HL-60 (cell line): ENCODE results near the gene PIN1.
"Not testable (repeated sequence)": the region's sequence is repeated elsewhere in the genome, so short reads cannot be mapped to it uniquely, and the experiment has no call there.

Experiments used
- DNase-seq, 2 experiments: peaks; one replicate each; pipeline ENCODE4 v3.0.0-alpha.2; 2010 to 2020; ENCODE audit warnings: low read depth in 1 of 2, low spot score in 1 of 2
- H3K27ac ChIP-seq: fragments of 250-450 bp; sonication (Bioruptor Pico); replicated peaks from 2 replicates; pipeline ENCODE4 v1.5.1; 2020; ENCODE audit warnings: mild to moderate bottlenecking, moderate library complexity
- H3K27me3 ChIP-seq: fragments of 250-450 bp; sonication (Bioruptor Pico); 2 replicates; pipeline ENCODE4 v1.5.1; 2021; ENCODE audit warnings: mild to moderate bottlenecking, moderate library complexity; ENCODE audit not compliant: insufficient read depth, poor library complexity, severe bottlenecking
- H3K4me3 ChIP-seq: replicated peaks from 2 replicates; pipeline ENCODE4 v1.5.1; 2011; ENCODE audit warnings: mild to moderate bottlenecking, control low read depth, low read length; ENCODE audit not compliant: insufficient read depth
- GABPA ChIP-seq: IDR thresholded peaks from 2 replicates; pipeline ENCODE4 v1.6.1; 2012; ENCODE audit warnings: low read depth
- POLR2AphosphoS5 ChIP-seq: IDR thresholded peaks from 2 replicates; pipeline ENCODE4 v1.6.1; 2012; ENCODE audit warnings: low read depth
- SPI1 ChIP-seq: IDR thresholded peaks from 2 replicates; pipeline ENCODE4 v1.6.1; 2012; ENCODE audit warnings: low read depth, mild to moderate bottlenecking, borderline replicate concordance
- TF ChIP-seq, protein P1 (sequence below): IDR thresholded peaks from 2 replicates; pipeline ENCODE4 v1.6.1; 2012; ENCODE audit warnings: low read depth; ENCODE audit not compliant: insufficient replicate concordance
- TF ChIP-seq, protein P2 (sequence below): IDR thresholded peaks from one replicate; pipeline ENCODE4 v1.5.1; 2011; ENCODE audit warnings: low read length, control low read depth, inconsistent platforms; ENCODE audit not compliant: insufficient read depth

PIN1 gene

DNA sequence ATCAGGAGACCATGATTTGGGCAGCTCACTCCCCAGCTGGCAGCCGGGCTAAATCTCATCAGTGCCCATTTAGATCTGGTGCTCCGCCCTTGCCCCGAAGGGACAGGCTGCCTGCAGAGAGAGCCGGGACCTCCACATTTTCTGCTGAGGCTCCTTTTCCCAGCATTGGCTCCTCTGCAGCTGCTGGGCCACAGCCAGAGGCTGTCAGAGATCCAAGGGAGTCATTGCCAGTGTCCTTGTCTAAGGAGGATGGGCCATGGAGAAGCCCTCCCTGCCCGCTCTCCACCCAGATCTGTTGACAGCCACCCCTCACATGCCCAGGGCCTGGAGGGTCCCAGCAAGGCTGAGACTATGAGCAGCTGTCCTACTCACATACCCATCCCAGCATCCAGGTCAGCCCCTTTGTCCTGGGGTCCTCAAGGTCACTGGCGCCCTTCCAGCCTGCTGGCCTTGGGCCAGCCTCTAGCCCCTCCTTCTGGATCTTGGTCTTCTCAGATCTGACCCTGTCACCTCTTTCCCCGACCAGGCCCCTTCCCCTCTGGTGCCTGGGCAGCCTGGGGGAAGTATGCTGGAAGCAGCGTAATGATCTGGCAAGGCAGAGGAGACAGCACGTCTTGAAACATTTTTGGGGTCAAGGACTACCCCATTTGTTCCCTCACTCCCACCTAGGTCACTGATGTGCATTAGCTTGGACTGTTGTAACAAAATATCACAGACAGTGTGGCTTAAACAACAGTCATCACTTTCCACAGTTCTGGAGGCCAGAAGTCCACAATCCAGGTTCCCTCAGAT, 7.9 kb downstream of the PIN1 start:
- TF ChIP-seq SPI1 (no peak), GABPA (no peak), POLR2AphosphoS5 (no peak)
- TF ChIP-seq, protein P1, sequence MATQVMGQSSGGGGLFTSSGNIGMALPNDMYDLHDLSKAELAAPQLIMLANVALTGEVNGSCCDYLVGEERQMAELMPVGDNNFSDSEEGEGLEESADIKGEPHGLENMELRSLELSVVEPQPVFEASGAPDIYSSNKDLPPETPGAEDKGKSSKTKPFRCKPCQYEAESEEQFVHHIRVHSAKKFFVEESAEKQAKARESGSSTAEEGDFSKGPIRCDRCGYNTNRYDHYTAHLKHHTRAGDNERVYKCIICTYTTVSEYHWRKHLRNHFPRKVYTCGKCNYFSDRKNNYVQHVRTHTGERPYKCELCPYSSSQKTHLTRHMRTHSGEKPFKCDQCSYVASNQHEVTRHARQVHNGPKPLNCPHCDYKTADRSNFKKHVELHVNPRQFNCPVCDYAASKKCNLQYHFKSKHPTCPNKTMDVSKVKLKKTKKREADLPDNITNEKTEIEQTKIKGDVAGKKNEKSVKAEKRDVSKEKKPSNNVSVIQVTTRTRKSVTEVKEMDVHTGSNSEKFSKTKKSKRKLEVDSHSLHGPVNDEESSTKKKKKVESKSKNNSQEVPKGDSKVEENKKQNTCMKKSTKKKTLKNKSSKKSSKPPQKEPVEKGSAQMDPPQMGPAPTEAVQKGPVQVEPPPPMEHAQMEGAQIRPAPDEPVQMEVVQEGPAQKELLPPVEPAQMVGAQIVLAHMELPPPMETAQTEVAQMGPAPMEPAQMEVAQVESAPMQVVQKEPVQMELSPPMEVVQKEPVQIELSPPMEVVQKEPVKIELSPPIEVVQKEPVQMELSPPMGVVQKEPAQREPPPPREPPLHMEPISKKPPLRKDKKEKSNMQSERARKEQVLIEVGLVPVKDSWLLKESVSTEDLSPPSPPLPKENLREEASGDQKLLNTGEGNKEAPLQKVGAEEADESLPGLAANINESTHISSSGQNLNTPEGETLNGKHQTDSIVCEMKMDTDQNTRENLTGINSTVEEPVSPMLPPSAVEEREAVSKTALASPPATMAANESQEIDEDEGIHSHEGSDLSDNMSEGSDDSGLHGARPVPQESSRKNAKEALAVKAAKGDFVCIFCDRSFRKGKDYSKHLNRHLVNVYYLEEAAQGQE, result no peak
- TF ChIP-seq, protein P2, sequence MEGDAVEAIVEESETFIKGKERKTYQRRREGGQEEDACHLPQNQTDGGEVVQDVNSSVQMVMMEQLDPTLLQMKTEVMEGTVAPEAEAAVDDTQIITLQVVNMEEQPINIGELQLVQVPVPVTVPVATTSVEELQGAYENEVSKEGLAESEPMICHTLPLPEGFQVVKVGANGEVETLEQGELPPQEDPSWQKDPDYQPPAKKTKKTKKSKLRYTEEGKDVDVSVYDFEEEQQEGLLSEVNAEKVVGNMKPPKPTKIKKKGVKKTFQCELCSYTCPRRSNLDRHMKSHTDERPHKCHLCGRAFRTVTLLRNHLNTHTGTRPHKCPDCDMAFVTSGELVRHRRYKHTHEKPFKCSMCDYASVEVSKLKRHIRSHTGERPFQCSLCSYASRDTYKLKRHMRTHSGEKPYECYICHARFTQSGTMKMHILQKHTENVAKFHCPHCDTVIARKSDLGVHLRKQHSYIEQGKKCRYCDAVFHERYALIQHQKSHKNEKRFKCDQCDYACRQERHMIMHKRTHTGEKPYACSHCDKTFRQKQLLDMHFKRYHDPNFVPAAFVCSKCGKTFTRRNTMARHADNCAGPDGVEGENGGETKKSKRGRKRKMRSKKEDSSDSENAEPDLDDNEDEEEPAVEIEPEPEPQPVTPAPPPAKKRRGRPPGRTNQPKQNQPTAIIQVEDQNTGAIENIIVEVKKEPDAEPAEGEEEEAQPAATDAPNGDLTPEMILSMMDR, result no peak
- no peak for DNase-seq
- Histone ChIP-seq H3K4me3 (no peak overlapping the region), H3K27ac (no peak overlapping the region), H3K27me3 (no peaks in the 10 kb centered on the region)

DNA sequence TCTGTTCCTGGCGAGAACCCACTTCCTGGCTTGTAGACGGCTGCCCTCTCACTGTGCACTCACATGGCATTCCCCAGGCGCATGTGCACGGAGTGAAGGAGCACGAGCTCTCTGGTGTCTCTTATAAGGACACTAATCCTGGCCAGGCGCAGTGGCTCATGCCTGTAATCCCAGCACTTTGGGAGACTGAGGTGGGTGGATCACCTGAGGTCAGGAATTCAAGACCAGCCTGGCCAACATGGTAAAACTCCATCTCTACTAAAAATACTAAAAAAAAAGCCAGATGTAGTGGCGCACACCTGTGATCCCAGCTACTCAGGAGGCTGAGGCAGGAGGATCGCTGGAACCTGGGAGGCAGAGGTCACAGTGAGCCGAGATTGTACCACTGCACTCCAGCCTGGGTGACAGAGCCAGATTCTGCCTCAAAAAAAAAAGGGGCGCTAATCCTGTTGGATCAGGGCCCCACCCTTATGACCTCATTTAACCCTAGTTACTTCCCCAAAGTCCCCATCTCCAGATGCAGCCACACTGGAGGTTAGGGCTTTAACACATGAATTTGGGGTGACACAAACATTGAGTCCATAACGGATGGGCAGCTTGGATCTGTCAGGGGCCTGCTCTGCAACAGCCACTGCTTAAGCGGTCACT, 8.6 kb downstream of the PIN1 start:
- DNase-seq, H3K4me3 ChIP-seq, H3K27me3 ChIP-seq, H3K27ac ChIP-seq: not testable (repeated sequence)

GRCh38 chr19:9847087-9847671, 12.1 kb downstream of the PIN1 start:
- DNase-seq, result peak in 1 of 2 experiments; percentile 61
- Histone ChIP-seq H3K4me3 (no peak overlapping the region), H3K27ac (no peak overlapping the region), H3K27me3 (no peaks in the 10 kb centered on the region)
- TF ChIP-seq SPI1, result no peak
- TF ChIP-seq, protein P2, result peak; percentile 31

- Histone ChIP-seq H3K4me3 (no peak overlapping the region), H3K27ac (no peak overlapping the region), H3K27me3 (no peaks in the 10 kb centered on the region)
- TF ChIP-seq, protein P2, result peak; percentile 10
- no peak for TF ChIP-seq SPI1
- no peak for DNase-seq
These were observed 12.9 kb downstream of the PIN1 start for GRCh38 chr19:9848060-9848459.

GRCh38 chr19:9848762-9849161, 13.6 kb downstream of the PIN1 start:
- no peak overlapping the region for H3K4me3 ChIP-seq
- no peak for DNase-seq
- no peaks in the 10 kb centered on the region for H3K27me3 ChIP-seq
- no peak overlapping the region for H3K27ac ChIP-seq
- TF ChIP-seq, protein P2, result no peak
- TF ChIP-seq GABPA (no peak), SPI1 (no peak), POLR2AphosphoS5 (no peak)
- TF ChIP-seq, protein P1, result no peak
